Midbrain (tissue), 1 donor: ENCODE measurements around the gene PCAT6.

Experiments
- DNase-seq: peaks from one replicate; lab custom pipeline; 2025; lab: John Stamatoyannopoulos, UW

PCAT6 gene

GRCh38 chr1:202848191-202848542 lies 37.4 kb downstream of the PCAT6 start:
- no peak for DNase-seq

- no peak for DNase-seq
Observed at GRCh38 chr1:202850593-202851362, 40.0 kb downstream of the PCAT6 start.

- no peak for DNase-seq
Observed at GRCh38 chr1:202852163-202852904, 41.6 kb downstream of the PCAT6 start.

- DNase-seq = no peak
Observed at GRCh38 chr1:202854787-202855186, 44.0 kb downstream of the PCAT6 start.

- no peak for DNase-seq
Observed at GRCh38 chr1:202856014-202856413, 45.3 kb downstream of the PCAT6 start.

- no peak for DNase-seq
Observed at GRCh38 chr1:202857136-202857610, 46.4 kb downstream of the PCAT6 start.

- DNase-seq = no peak
Observed at GRCh38 chr1:202858331-202858730, 47.6 kb downstream of the PCAT6 start.

GRCh38 chr1:202858789-202859414 lies 48.1 kb downstream of the PCAT6 start:
- no peak for DNase-seq

- DNase-seq = no peak
Observed at GRCh38 chr1:202860744-202861419, 50.1 kb downstream of the PCAT6 start.
